Fibroblast of mammary gland (primary cell): Measurements from ENCODE around the gene KCNMA1.
"Not testable (repeated sequence)": the region's sequence is repeated elsewhere in the genome, so short reads cannot be mapped to it uniquely, and the experiment has no call there.

Experiments
- DNase-seq: peaks from one replicate; pipeline ENCODE4 v3.0.0-alpha.2; 2010; ENCODE audit warnings: low read depth
- H3K4me3 ChIP-seq: 2 replicates; pipeline ENCODE4 v1.5.1; 2011; ENCODE audit warnings: low read depth, mild to moderate bottlenecking, low read length, moderate library complexity; ENCODE audit not compliant: control insufficient read depth
- CTCF ChIP-seq: conservative IDR thresholded peaks from 2 replicates; pipeline ENCODE4 v1.5.1; 2011; ENCODE audit warnings: low read depth, low read length, inconsistent platforms; ENCODE audit not compliant: control insufficient read depth, insufficient read depth

Gene KCNMA1

GRCh38 chr10:77664008-77664407 is 26.4 kb upstream of the KCNMA1 start:
- H3K4me3 ChIP-seq, result no peak overlapping the region
- DNase-seq, result no peak
- no peak for TF ChIP-seq CTCF

GRCh38 chr10:77661674-77662073 is 24.1 kb upstream of the KCNMA1 start:
- H3K4me3 ChIP-seq, result no peak overlapping the region
- no peak for DNase-seq
- no peak for TF ChIP-seq CTCF

- no peak for TF ChIP-seq CTCF
- DNase-seq, result no peak
- H3K4me3 ChIP-seq, result no peak overlapping the region
Measured at GRCh38 chr10:77661100-77661499, 23.5 kb upstream of the KCNMA1 start.

GRCh38 chr10:77659046-77659670 is 21.6 kb upstream of the KCNMA1 start:
- H3K4me3 ChIP-seq, result not testable (repeated sequence)
- DNase-seq, result peak; percentile 49

- no peak overlapping the region for H3K4me3 ChIP-seq
- DNase-seq, result no peak
- no peak for TF ChIP-seq CTCF
Measured at GRCh38 chr10:77653210-77653609, 15.6 kb upstream of the KCNMA1 start.

GRCh38 chr10:77649333-77650331 is 12.0 kb upstream of the KCNMA1 start:
- no peak for TF ChIP-seq CTCF
- H3K4me3 ChIP-seq, result no peak overlapping the region
- no peak for DNase-seq

GRCh38 chr10:77648472-77648871 is 10.9 kb upstream of the KCNMA1 start:
- no peak for TF ChIP-seq CTCF
- H3K4me3 ChIP-seq, result no peak overlapping the region
- no peak for DNase-seq
